IPS-NIHi11 (cell line): ENCODE results near the gene KCNAB1.
"Not testable (repeated sequence)": the region's sequence is repeated elsewhere in the genome, so short reads cannot be mapped to it uniquely, and the experiment has no call there.

Experiments
- DNase-seq: peaks from one replicate; pipeline ENCODE4 v3.0.0; 2012; ENCODE audit warnings: mixed read lengths, low spot score

Gene KCNAB1

GRCh38 chr3:156271995-156272719, 151.8 kb downstream of the KCNAB1 start:
- no peak for DNase-seq

GRCh38 chr3:156273111-156273694, 152.8 kb downstream of the KCNAB1 start:
- no peak for DNase-seq

GRCh38 chr3:156274791-156275190, 154.4 kb downstream of the KCNAB1 start:
- DNase-seq = no peak

GRCh38 chr3:156284637-156285036, 164.3 kb downstream of the KCNAB1 start:
- DNase-seq = not testable (repeated sequence)

- DNase-seq = no peak
Observed at GRCh38 chr3:156285626-156286025, 165.2 kb downstream of the KCNAB1 start.

GRCh38 chr3:156290924-156291271, 170.5 kb downstream of the KCNAB1 start:
- no peak for DNase-seq

GRCh38 chr3:156291272-156292123, 171.1 kb downstream of the KCNAB1 start:
- DNase-seq = peak; percentile 57

- DNase-seq = no peak
Observed at GRCh38 chr3:156293566-156293965, 173.2 kb downstream of the KCNAB1 start.

GRCh38 chr3:156297582-156297981, 177.2 kb downstream of the KCNAB1 start:
- no peak for DNase-seq

GRCh38 chr3:156298014-156298413, 177.6 kb downstream of the KCNAB1 start:
- DNase-seq = no peak

GRCh38 chr3:156298938-156299337, 178.6 kb downstream of the KCNAB1 start:
- no peak for DNase-seq

- DNase-seq = no peak
Observed at GRCh38 chr3:156299569-156299968, 179.2 kb downstream of the KCNAB1 start.

GRCh38 chr3:156300371-156300770, 180.0 kb downstream of the KCNAB1 start:
- no peak for DNase-seq

GRCh38 chr3:156300929-156301840, 180.8 kb downstream of the KCNAB1 start:
- DNase-seq = no peak

- no peak for DNase-seq
Observed at GRCh38 chr3:156303001-156303707, 182.8 kb downstream of the KCNAB1 start.

- DNase-seq = no peak
Observed at GRCh38 chr3:156304406-156304805, 184.0 kb downstream of the KCNAB1 start.

GRCh38 chr3:156305672-156306071, 185.3 kb downstream of the KCNAB1 start:
- no peak for DNase-seq

GRCh38 chr3:156307704-156308103, 187.3 kb downstream of the KCNAB1 start:
- DNase-seq = no peak

- DNase-seq = no peak
Observed at GRCh38 chr3:156311431-156311830, 191.1 kb downstream of the KCNAB1 start.

- DNase-seq = no peak
Observed at GRCh38 chr3:156311930-156312329, 191.6 kb downstream of the KCNAB1 start.

- no peak for DNase-seq
Observed at GRCh38 chr3:156316076-156316475, 195.7 kb downstream of the KCNAB1 start.
